Endothelial cell of umbilical vein (primary cell): Measurements from ENCODE around the gene GOLT1B.

Source experiments
- EZH2 ChIP-seq: IDR thresholded peaks from 2 replicates; pipeline ENCODE4 v1.6.1; 2012; ENCODE audit warnings: borderline replicate concordance, low read depth, mild to moderate bottlenecking, moderate library complexity, low read length, inconsistent platforms; ENCODE audit not compliant: severe bottlenecking
- FOS ChIP-seq: IDR thresholded peaks from 2 replicates; pipeline ENCODE4 v1.6.1; 2011; ENCODE audit warnings: mild to moderate bottlenecking, low read length, moderate library complexity, borderline replicate concordance; ENCODE audit not compliant: insufficient read depth
- GATA2 ChIP-seq: IDR thresholded peaks from 2 replicates; pipeline ENCODE4 v1.7.0; 2011; ENCODE audit warnings: low read depth, mild to moderate bottlenecking, moderate library complexity, mixed read lengths, low read length; ENCODE audit not compliant: insufficient read length, insufficient read depth
- JUN ChIP-seq: IDR thresholded peaks from 2 replicates; pipeline ENCODE4 v1.6.1; 2011; ENCODE audit warnings: borderline replicate concordance, low read depth; ENCODE audit not compliant: insufficient read length, insufficient read depth
- MYC ChIP-seq: IDR thresholded peaks from one replicate; pipeline ENCODE4 v1.6.1; 2011; ENCODE audit warnings: mild to moderate bottlenecking, low read depth, low read length
- POLR2A ChIP-seq: IDR thresholded peaks from 2 replicates; pipeline ENCODE4 v1.6.1; 2012; ENCODE audit warnings: low read depth, mild to moderate bottlenecking, control low read depth, low read length
- POLR2AphosphoS5 ChIP-seq: IDR thresholded peaks from 2 replicates; pipeline ENCODE4 v1.6.1; 2012; ENCODE audit warnings: low read depth, mild to moderate bottlenecking, control low read depth, low read length, moderate library complexity; ENCODE audit not compliant: insufficient read depth
- TF ChIP-seq, protein P1 (sequence below), 2 donors: IDR thresholded peaks; 1 replicate in 1 of 2; 2 replicates in 1 of 2; pipeline ENCODE4 v1.5.1; 2011; ENCODE audit warnings: low read length in 2 of 2, mild to moderate bottlenecking in 2 of 2, moderate library complexity in 2 of 2, control low read depth in 1 of 2, inconsistent platforms in 1 of 2, low read depth in 1 of 2; ENCODE audit not compliant: insufficient read depth in 1 of 2; ENCODE audit errors: extremely low read depth in 1 of 2
- TF ChIP-seq, protein P2 (sequence below): IDR thresholded peaks from 2 replicates; pipeline ENCODE4 v1.6.1; 2011; ENCODE audit not compliant: insufficient read depth, insufficient read length

DNA sequence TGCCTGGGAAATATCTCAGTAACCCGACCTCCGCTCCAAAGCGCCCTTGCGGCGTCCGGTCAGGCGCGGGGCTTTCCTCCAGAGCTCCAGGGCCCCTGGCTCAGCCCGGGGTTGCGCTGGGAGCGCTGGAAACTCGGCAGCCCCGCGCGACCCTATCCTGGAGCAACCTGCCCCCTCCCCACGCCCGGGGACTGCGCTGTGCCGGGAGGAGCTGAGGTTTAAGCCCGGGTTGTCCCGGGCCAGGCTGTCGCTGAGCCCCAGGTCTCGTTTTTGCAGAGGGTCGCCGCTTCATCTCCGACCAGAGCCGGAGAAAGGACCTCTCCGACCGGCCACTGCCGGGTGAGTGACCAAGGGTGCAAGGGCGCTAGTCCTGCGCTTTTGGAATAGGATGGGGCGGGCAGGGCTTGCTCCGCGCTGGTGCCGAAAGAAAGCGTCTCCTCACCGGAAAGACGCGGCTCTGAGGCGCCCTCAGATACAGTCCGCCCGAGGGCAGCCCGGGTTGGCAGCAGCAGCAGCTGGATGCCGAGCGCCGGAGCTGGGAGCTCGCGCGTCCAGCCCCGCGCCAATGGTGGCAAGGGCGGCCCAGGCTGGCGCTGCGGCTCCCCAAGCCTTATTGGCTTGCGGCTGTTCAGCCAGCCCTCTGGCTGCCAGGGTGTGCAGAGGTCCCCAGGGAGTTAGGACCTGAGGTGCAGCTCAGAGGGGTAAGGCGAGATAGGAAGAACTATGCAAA lies 26.0 kb downstream of the GOLT1B start:
- TF ChIP-seq, protein P1, sequence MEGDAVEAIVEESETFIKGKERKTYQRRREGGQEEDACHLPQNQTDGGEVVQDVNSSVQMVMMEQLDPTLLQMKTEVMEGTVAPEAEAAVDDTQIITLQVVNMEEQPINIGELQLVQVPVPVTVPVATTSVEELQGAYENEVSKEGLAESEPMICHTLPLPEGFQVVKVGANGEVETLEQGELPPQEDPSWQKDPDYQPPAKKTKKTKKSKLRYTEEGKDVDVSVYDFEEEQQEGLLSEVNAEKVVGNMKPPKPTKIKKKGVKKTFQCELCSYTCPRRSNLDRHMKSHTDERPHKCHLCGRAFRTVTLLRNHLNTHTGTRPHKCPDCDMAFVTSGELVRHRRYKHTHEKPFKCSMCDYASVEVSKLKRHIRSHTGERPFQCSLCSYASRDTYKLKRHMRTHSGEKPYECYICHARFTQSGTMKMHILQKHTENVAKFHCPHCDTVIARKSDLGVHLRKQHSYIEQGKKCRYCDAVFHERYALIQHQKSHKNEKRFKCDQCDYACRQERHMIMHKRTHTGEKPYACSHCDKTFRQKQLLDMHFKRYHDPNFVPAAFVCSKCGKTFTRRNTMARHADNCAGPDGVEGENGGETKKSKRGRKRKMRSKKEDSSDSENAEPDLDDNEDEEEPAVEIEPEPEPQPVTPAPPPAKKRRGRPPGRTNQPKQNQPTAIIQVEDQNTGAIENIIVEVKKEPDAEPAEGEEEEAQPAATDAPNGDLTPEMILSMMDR (IDR thresholded peaks at IDR 0.05; ENCODE audit: extremely low read depth in 1 of 2, insufficient read depth in 1 of 2, low read depth in 1 of 2, low read length in 2 of 2), result no peak
- TF ChIP-seq EZH2 (no peak), POLR2AphosphoS5 (no peak), JUN (no peak), POLR2A (no peak), MYC (no peak), FOS (no peak), GATA2 (no peak)
- TF ChIP-seq, protein P2, sequence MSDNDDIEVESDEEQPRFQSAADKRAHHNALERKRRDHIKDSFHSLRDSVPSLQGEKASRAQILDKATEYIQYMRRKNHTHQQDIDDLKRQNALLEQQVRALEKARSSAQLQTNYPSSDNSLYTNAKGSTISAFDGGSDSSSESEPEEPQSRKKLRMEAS, result no peak
